CD14-positive monocyte (primary cell): Measurements from ENCODE around the gene DSTN. TPM values are rescaled to one million over a fixed set of nuclear protein-coding genes. Genes with fewer than 3 reads are reported as not detected.

Experiments
- DNase-seq, 3 donors: peaks; one replicate each; pipeline ENCODE4 v3.0.0-alpha.2; 2011 to 2022
- H2AFZ ChIP-seq: 2 replicates; pipeline ENCODE4 v1.6.0; 2012; ENCODE audit warnings: mild to moderate bottlenecking, low read depth, low read length, inconsistent platforms; ENCODE audit not compliant: insufficient read depth, poor library complexity, severe bottlenecking
- H3K27ac ChIP-seq, 2 donors: 1 replicate in 1 of 2; 2 replicates in 1 of 2; pipeline ENCODE4 v1.5.1; 2012 to 2013; ENCODE audit warnings: low read length in 2 of 2, control low read depth in 1 of 2, inconsistent platforms in 1 of 2, low read depth in 1 of 2, mild to moderate bottlenecking in 1 of 2
- H3K27me3 ChIP-seq, 2 donors: one replicate each; pipeline versions ENCODE4 v1.6.0 to v1.6.1; 2011 to 2013; ENCODE audit warnings: low read length in 2 of 2; ENCODE audit not compliant: control insufficient read depth in 2 of 2, insufficient read depth in 2 of 2
- H3K36me3 ChIP-seq, 2 donors: replicated peaks in 1 of 2; 1 replicate in 1 of 2; 2 replicates in 1 of 2; pipeline versions ENCODE4 v1.5.1 to v1.6.1; 2012 to 2013; ENCODE audit warnings: low read length in 2 of 2, control low read depth in 1 of 2, inconsistent platforms in 1 of 2, mild to moderate bottlenecking in 1 of 2; ENCODE audit not compliant: insufficient read depth in 2 of 2, control insufficient read depth in 1 of 2
- H3K4me1 ChIP-seq, 2 donors: 1 replicate in 1 of 2; 2 replicates in 1 of 2; pipeline versions ENCODE4 v1.5.1 to v1.6.1; 2012 to 2013; ENCODE audit warnings: low read length in 2 of 2, control low read depth in 1 of 2, inconsistent platforms in 1 of 2, mild to moderate bottlenecking in 1 of 2, moderate library complexity in 1 of 2; ENCODE audit not compliant: insufficient read depth in 2 of 2, control insufficient read depth in 1 of 2
- H3K4me2 ChIP-seq: replicated peaks from 2 replicates; pipeline ENCODE3; 2012; ENCODE audit warnings: low read length, moderate library complexity, mild to moderate bottlenecking; ENCODE audit not compliant: poor library complexity, severe bottlenecking; ENCODE audit errors: extremely low read depth
- H3K4me3 ChIP-seq, 3 experiments: fragments of 200-600 bp in 1 of 3; sonication (generic) in 1 of 3; replicated peaks in 1 of 3; 1 replicate in 2 of 3; 2 replicates in 1 of 3; pipeline ENCODE4 v1.5.1; 2011 to 2013; ENCODE audit warnings: low read length in 3 of 3, mild to moderate bottlenecking in 3 of 3, control low read depth in 2 of 3, low read depth in 2 of 3, inconsistent platforms in 1 of 3, moderate library complexity in 1 of 3
- H3K79me2 ChIP-seq: 2 replicates; pipeline ENCODE4 v1.6.0; 2012; ENCODE audit warnings: mild to moderate bottlenecking, control low read depth, inconsistent platforms, low read length, moderate library complexity; ENCODE audit not compliant: insufficient read depth
- H3K9ac ChIP-seq: 2 replicates; pipeline ENCODE4 v1.6.0; 2017; ENCODE audit warnings: low read length, mild to moderate bottlenecking; ENCODE audit not compliant: insufficient read depth, poor library complexity, severe bottlenecking
- H3K9me3 ChIP-seq, 2 donors: replicated peaks in 1 of 2; 1 replicate in 1 of 2; 2 replicates in 1 of 2; pipeline versions ENCODE4 v1.5.1 to v1.6.1; 2012 to 2013; ENCODE audit warnings: low read length in 2 of 2, control low read depth in 1 of 2; ENCODE audit not compliant: control insufficient read depth in 1 of 2, insufficient read depth in 1 of 2
- H4K20me1 ChIP-seq: 2 replicates; pipeline ENCODE4 v1.6.0; 2012; ENCODE audit warnings: mild to moderate bottlenecking, low read length, control low read depth, moderate library complexity; ENCODE audit not compliant: insufficient read depth
- H3K27ac Mint-ChIP-seq, 7 donors: one replicate each; pipeline ENCODE4 v1.8.0; 2020; ENCODE audit warnings: mild to moderate bottlenecking in 7 of 7, mixed read lengths in 7 of 7, moderate library complexity in 6 of 7, inconsistent platforms in 2 of 7
- H3K27me3 Mint-ChIP-seq, 3 donors: one replicate each; pipeline ENCODE4 v1.8.0; 2021 to 2022; ENCODE audit warnings: low read depth in 3 of 3, mild to moderate bottlenecking in 3 of 3, mixed read lengths in 3 of 3, moderate library complexity in 3 of 3, inconsistent platforms in 1 of 3
- H3K36me3 Mint-ChIP-seq, 2 donors: one replicate each; pipeline ENCODE4 v1.8.0; 2020; ENCODE audit warnings: mixed read lengths in 2 of 2, inconsistent platforms in 1 of 2, mild to moderate bottlenecking in 1 of 2
- H3K4me1 Mint-ChIP-seq: one replicate; pipeline ENCODE4 v1.8.0; 2020; ENCODE audit warnings: mild to moderate bottlenecking, mixed read lengths
- H3K4me3 Mint-ChIP-seq, 2 donors: one replicate each; pipeline ENCODE4 v1.8.0; 2020; ENCODE audit warnings: mild to moderate bottlenecking in 2 of 2, mixed read lengths in 2 of 2, moderate library complexity in 1 of 2
- H3K9me3 Mint-ChIP-seq, 7 donors: one replicate each; pipeline ENCODE4 v1.8.0; 2020 to 2022; ENCODE audit warnings: mixed read lengths in 7 of 7, mild to moderate bottlenecking in 6 of 7, moderate library complexity in 6 of 7, inconsistent platforms in 2 of 7
- WGBS: methylation state at CpG from one replicate; pipeline ENCODE4 v1.1.5; 2013; ENCODE audit warnings: missing lambda C conversion rate; ENCODE audit not compliant: insufficient coverage; 5-methylcytosine and 5-hydroxymethylcytosine counted together
- intact Hi-C, 2 donors: fragments of 100-400 bp; cut with micrococcal nuclease; formaldehyde crosslinking; loops; one replicate each; pipeline versions ENCODE4 v1.15.0 to v1.15.1; 2023
- polyA plus RNA-seq, 3 donors: library from polyadenylated mRNA; depleted of rRNA in 1 of 3; unstranded in 2 of 3; stranded (reverse) in 1 of 3; fragments of 300-500 nt in 2 of 3; fragments of >200 nt in 1 of 3; fragmentation: Illumina TruSeq in 2 of 3; gene quantifications; 1 replicate in 2 of 3; 2 replicates in 1 of 3; pipeline ENCODE4 v1.2.3, GENCODE V29; 2012 to 2021
- TF ChIP-seq, protein P1 (sequence below): fragments of 200-600 bp; IDR thresholded peaks from one replicate; pipeline ENCODE4 v1.8.0; 2022; ENCODE audit warnings: antibody characterized with exemption, mild to moderate bottlenecking

DSTN gene
- polyA plus RNA-seq, 3 donors, result 15.6 to 63.8 (median 58.4) TPM

DNA sequence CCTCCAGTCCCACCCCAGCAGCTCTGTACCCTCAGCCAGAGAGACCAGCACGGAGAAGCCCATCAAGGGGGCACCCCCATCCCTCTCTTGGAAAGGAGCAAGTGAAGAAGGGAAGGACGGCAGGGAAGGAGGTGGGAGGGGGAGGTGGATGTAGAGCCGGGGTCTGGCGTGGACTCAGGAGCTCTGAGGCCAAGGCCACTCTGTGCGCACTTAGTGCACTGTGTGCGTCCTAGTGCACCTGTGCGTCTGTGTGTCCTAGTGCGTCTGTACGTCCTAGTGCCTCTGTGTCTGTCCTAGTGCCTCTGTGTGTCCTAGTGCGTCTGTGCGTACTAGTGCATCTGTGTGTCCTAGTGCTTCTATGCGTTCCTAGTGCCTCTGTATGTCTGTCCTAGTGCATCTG is 54.2 kb downstream of the DSTN start:
- WGBS, result 94% methylated on average over 11 of the region's 12 CpGs
- peaks cover 86 to 98% of the 10 kb centered on the region in 2 donors for H3K36me3 Mint-ChIP-seq

DNA sequence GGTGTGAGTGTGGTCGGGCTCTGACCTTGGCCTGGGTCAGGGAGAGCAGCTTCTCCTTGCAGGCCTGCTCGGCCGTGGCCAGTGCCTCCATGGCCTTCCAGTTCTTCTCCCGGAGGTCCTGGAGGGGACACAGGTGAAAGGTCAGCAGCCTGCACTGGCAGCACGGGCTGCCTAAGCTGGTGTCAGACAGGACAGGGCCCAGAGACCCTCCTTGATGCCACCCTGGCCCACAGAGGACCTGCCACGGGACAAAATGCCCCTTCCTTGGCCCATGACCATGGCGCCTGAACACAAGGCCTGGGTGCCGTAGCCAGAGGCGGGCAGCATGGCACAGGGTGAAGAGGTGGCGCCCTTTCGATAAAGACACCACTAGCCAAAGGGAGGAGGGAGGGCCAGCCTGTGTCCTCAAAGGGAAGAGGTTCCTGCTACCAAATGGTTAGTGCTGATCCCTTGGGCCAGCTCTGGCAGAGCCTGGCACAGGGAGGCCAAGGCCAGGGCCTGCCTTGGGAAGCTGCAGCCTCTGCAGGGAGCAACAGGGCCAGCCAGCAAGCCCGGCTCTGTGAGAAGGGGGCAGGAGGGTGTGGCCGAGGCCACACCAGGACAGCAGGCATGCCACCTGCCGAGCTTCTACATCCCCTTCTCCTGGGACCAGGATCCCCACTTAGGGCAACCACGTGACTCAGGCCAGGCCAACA is 54.8 kb downstream of the DSTN start:
- peaks cover 96 to 100% of the 10 kb centered on the region in 2 donors for H3K36me3 ChIP-seq
- H3K27ac Mint-ChIP-seq, result peak overlapping the region in 2 of 7 donors; percentile 33 to 57

More for the DNA sequence above, 54.2 kb downstream of the DSTN start:
- H3K4me3 ChIP-seq, result no peak overlapping the region
- H3K36me3 ChIP-seq, result peaks cover 96 to 100% of the 10 kb centered on the region in 2 donors
- TF ChIP-seq, protein P1, sequence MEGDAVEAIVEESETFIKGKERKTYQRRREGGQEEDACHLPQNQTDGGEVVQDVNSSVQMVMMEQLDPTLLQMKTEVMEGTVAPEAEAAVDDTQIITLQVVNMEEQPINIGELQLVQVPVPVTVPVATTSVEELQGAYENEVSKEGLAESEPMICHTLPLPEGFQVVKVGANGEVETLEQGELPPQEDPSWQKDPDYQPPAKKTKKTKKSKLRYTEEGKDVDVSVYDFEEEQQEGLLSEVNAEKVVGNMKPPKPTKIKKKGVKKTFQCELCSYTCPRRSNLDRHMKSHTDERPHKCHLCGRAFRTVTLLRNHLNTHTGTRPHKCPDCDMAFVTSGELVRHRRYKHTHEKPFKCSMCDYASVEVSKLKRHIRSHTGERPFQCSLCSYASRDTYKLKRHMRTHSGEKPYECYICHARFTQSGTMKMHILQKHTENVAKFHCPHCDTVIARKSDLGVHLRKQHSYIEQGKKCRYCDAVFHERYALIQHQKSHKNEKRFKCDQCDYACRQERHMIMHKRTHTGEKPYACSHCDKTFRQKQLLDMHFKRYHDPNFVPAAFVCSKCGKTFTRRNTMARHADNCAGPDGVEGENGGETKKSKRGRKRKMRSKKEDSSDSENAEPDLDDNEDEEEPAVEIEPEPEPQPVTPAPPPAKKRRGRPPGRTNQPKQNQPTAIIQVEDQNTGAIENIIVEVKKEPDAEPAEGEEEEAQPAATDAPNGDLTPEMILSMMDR, result no peak
- H2AFZ ChIP-seq, result no peak overlapping the region
- intact Hi-C loops, result no loop called here
- H3K27me3 Mint-ChIP-seq, result no peaks in the 10 kb centered on the region
- no peak overlapping the region for H3K27ac ChIP-seq
- DNase-seq, result no peak
- H3K9ac ChIP-seq, result no peak overlapping the region
- H3K4me1 ChIP-seq, result no peaks in the 10 kb centered on the region
- H3K4me2 ChIP-seq, result no peak overlapping the region
- no peak overlapping the region for H3K4me3 Mint-ChIP-seq
- H3K79me2 ChIP-seq, result no peaks in the 10 kb centered on the region
- H3K27ac Mint-ChIP-seq, result peak overlapping the region in 3 of 7 donors; percentile 46 to 73 (median 53)
- no peaks in the 10 kb centered on the region for H3K27me3 ChIP-seq
- H3K9me3 ChIP-seq, result no peaks in the 10 kb centered on the region
- peaks cover 15% of the 10 kb centered on the region for H3K4me1 Mint-ChIP-seq
- H4K20me1 ChIP-seq, result no peaks in the 10 kb centered on the region
- no peaks in the 10 kb centered on the region for H3K9me3 Mint-ChIP-seq

More for the DNA sequence above, 54.8 kb downstream of the DSTN start:
- H3K4me1 Mint-ChIP-seq, result peaks cover 15% of the 10 kb centered on the region
- no peak overlapping the region for H3K4me2 ChIP-seq
- H3K9me3 ChIP-seq, result no peaks in the 10 kb centered on the region
- H3K9ac ChIP-seq, result no peak overlapping the region
- no peaks in the 10 kb centered on the region for H3K79me2 ChIP-seq
- H3K4me3 Mint-ChIP-seq, result no peak overlapping the region
- WGBS, result 98% methylated on average over 15 of the region's 15 CpGs
- no peaks in the 10 kb centered on the region for H3K4me1 ChIP-seq
- H2AFZ ChIP-seq, result no peak overlapping the region
- peaks cover 80 to 97% of the 10 kb centered on the region in 2 donors for H3K36me3 Mint-ChIP-seq
- no peaks in the 10 kb centered on the region for H3K27me3 ChIP-seq
- DNase-seq, result no peak
- H3K4me3 ChIP-seq, result no peak overlapping the region
- no peaks in the 10 kb centered on the region for H3K9me3 Mint-ChIP-seq
- H3K27me3 Mint-ChIP-seq, result peaks cover 0 to 1% (median 0%) of the 10 kb centered on the region in 3 donors
- TF ChIP-seq, protein P1, result no peak
- no peak overlapping the region for H3K27ac ChIP-seq
- no peaks in the 10 kb centered on the region for H4K20me1 ChIP-seq
- intact Hi-C loops, result no loop called here
